Measurements from ENCODE around the gene PTPRN2.

- TF ChIP-seq EZH2 (IDR thresholded peaks at IDR 0.05; ENCODE audit: low read depth) (no peak), CTCF (conservative IDR thresholded peaks at IDR 0.05) (no peak)
These were observed 557.1 kb downstream of the PTPRN2 start for GRCh38 chr7:158030566-158030965.

Data from PC-9 (cell line).